GM18526 (cell line): Measurements from ENCODE around the gene TOM1.

ENCODE experiments used
- POLR2A ChIP-seq: IDR thresholded peaks from 3 replicates; pipeline ENCODE4 v1.6.1; 2011; ENCODE audit not compliant: insufficient read length; ENCODE audit errors: extremely low read depth

Gene TOM1

GRCh38 chr22:35299673-35300499 is at the start of gene TOM1:
TSS of gene TOM1 (plus strand) at chr22:35299894. CDS start at chr22:35299929, 35 bp downstream.
- TF ChIP-seq POLR2A = peak; percentile 41

GRCh38 chr22:35250156-35250555 is 49.5 kb upstream of the TOM1 start:
- TF ChIP-seq POLR2A = no peak

- no peak for TF ChIP-seq POLR2A
Measured at GRCh38 chr22:35253946-35254345, 45.7 kb upstream of the TOM1 start.

GRCh38 chr22:35257002-35257320 is 42.7 kb upstream of the TOM1 start:
- TF ChIP-seq POLR2A = no peak

- TF ChIP-seq POLR2A = peak; percentile 57
Measured at GRCh38 chr22:35257321-35258190, 42.1 kb upstream of the TOM1 start, which contains the start of gene HMGXB4. TSS of gene HMGXB4 (plus strand) at chr22:35257493. CDS start at chr22:35262391, 4,898 bp downstream.

- TF ChIP-seq POLR2A = no peak
Measured at GRCh38 chr22:35258191-35258988, 41.3 kb upstream of the TOM1 start.

- no peak for TF ChIP-seq POLR2A
Measured at GRCh38 chr22:35264986-35265385, 34.7 kb upstream of the TOM1 start.

GRCh38 chr22:35266277-35266676 is 33.4 kb upstream of the TOM1 start:
- TF ChIP-seq POLR2A = no peak

- TF ChIP-seq POLR2A = no peak
Measured at GRCh38 chr22:35269630-35270029, 30.1 kb upstream of the TOM1 start.

- TF ChIP-seq POLR2A = no peak
Measured at GRCh38 chr22:35274154-35274871, 25.4 kb upstream of the TOM1 start.

- no peak for TF ChIP-seq POLR2A
Measured at GRCh38 chr22:35275580-35275979, 24.1 kb upstream of the TOM1 start.

GRCh38 chr22:35276019-35276418 is 23.7 kb upstream of the TOM1 start:
- no peak for TF ChIP-seq POLR2A

- TF ChIP-seq POLR2A = no peak
Measured at GRCh38 chr22:35288116-35288515, 11.6 kb upstream of the TOM1 start.

- no peak for TF ChIP-seq POLR2A
Measured at GRCh38 chr22:35292786-35293185, 6.9 kb upstream of the TOM1 start.

GRCh38 chr22:35296051-35296450 is 3.6 kb upstream of the TOM1 start:
- TF ChIP-seq POLR2A = no peak
